Neural progenitor cell (in vitro differentiated cells): ENCODE measurements around the gene ULK4.

Source experiments
- EZH2 ChIP-seq: fragments of 200-600 bp; sonication (generic); IDR thresholded peaks from 2 replicates; pipeline ENCODE4 v1.6.1; 2017; ENCODE audit warnings: antibody characterized with exemption, mild to moderate bottlenecking, moderate library complexity
- TF ChIP-seq, protein P1 (sequence below): fragments of 200-600 bp; sonication (generic); IDR thresholded peaks from 2 replicates; pipeline ENCODE4 v1.5.1; 2017; ENCODE audit warnings: antibody characterized with exemption, mild to moderate bottlenecking

DNA sequence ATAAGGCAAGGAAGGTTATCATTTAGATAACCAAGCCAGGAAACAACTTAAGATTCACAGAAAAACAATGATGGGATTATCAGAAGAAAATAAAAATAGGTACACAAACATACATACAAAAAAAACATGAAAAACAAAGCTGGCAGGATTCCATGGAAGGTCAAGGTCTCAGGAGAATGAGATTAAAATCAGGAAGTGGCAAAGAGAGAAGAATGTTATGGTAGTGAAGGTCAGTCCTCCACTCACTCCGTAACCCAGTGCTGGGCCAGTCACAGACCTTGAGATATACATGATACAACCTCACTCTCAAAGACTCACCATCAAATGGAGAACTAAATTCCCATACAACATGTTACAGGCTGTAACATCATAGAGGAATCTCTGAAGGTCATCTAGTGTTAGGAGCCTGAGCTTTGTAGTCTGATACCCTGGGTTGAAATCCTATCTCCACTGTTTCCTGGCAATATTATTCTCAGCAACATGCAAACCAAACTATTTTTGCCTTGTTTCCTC is 668.7 kb downstream of the ULK4 start:
- TF ChIP-seq, protein P1, sequence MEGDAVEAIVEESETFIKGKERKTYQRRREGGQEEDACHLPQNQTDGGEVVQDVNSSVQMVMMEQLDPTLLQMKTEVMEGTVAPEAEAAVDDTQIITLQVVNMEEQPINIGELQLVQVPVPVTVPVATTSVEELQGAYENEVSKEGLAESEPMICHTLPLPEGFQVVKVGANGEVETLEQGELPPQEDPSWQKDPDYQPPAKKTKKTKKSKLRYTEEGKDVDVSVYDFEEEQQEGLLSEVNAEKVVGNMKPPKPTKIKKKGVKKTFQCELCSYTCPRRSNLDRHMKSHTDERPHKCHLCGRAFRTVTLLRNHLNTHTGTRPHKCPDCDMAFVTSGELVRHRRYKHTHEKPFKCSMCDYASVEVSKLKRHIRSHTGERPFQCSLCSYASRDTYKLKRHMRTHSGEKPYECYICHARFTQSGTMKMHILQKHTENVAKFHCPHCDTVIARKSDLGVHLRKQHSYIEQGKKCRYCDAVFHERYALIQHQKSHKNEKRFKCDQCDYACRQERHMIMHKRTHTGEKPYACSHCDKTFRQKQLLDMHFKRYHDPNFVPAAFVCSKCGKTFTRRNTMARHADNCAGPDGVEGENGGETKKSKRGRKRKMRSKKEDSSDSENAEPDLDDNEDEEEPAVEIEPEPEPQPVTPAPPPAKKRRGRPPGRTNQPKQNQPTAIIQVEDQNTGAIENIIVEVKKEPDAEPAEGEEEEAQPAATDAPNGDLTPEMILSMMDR, result no peak
- no peak for TF ChIP-seq EZH2
